Left ventricle myocardium inferior (tissue), 1 donor: Measurements from ENCODE around the gene AKIP1. TPM values are rescaled to one million over a fixed set of nuclear protein-coding genes. Genes with fewer than 3 reads are reported as not detected.

Source experiments
- DNase-seq: peaks from one replicate; pipeline ENCODE4 v3.0.0-alpha.2; 2020
- H3K27ac ChIP-seq: fragments of 200-600 bp; replicated peaks from 2 replicates; pipeline ENCODE4 v1.8.0; 2021
- H3K27me3 ChIP-seq: fragments of 200-600 bp; 2 replicates; pipeline ENCODE4 v1.8.0; 2021; ENCODE audit warnings: low read depth
- H3K36me3 ChIP-seq: fragments of 200-600 bp; 2 replicates; pipeline ENCODE4 v1.8.0; 2021
- H3K4me1 ChIP-seq: fragments of 200-600 bp; 2 replicates; pipeline ENCODE4 v1.8.0; 2021
- H3K4me3 ChIP-seq: fragments of 200-600 bp; 2 replicates; pipeline ENCODE4 v1.8.0; 2021; ENCODE audit warnings: mild to moderate bottlenecking, moderate library complexity
- H3K9me3 ChIP-seq: fragments of 200-600 bp; replicated peaks from 2 replicates; pipeline ENCODE4 v1.8.0; 2021
- intact Hi-C: fragments of 100-400 bp; cut with micrococcal nuclease; formaldehyde crosslinking; loops from one replicate; pipeline ENCODE4 v1.11.0; 2022
- total RNA-seq: library from RNA; stranded (reverse); fragmentation: NEBNext Ultra II Directional; extraction: Animal tissue kit (Norgen Biotek cat#: 25700); gene quantifications from one replicate; pipeline ENCODE4 v1.2.1, GENCODE V29; 2021
- TF ChIP-seq, protein P1 (sequence below): fragments of 200-600 bp; IDR thresholded peaks from 2 replicates; pipeline ENCODE4 v1.8.0; 2021; ENCODE audit warnings: antibody characterized with exemption, mild to moderate bottlenecking, borderline replicate concordance
- donor health status: DM: no; HTN: yes; CAD: no; lungs with severe emphysema.

The AKIP1 gene
- total RNA-seq, 1 donor from 2014 or later, result 30.1 TPM

GRCh38 chr11:8937159-8937558 is 26.2 kb downstream of the AKIP1 start:
- TF ChIP-seq, protein P1, sequence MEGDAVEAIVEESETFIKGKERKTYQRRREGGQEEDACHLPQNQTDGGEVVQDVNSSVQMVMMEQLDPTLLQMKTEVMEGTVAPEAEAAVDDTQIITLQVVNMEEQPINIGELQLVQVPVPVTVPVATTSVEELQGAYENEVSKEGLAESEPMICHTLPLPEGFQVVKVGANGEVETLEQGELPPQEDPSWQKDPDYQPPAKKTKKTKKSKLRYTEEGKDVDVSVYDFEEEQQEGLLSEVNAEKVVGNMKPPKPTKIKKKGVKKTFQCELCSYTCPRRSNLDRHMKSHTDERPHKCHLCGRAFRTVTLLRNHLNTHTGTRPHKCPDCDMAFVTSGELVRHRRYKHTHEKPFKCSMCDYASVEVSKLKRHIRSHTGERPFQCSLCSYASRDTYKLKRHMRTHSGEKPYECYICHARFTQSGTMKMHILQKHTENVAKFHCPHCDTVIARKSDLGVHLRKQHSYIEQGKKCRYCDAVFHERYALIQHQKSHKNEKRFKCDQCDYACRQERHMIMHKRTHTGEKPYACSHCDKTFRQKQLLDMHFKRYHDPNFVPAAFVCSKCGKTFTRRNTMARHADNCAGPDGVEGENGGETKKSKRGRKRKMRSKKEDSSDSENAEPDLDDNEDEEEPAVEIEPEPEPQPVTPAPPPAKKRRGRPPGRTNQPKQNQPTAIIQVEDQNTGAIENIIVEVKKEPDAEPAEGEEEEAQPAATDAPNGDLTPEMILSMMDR, result no peak
- no peaks in the 10 kb centered on the region for H3K27me3 ChIP-seq

DNA sequence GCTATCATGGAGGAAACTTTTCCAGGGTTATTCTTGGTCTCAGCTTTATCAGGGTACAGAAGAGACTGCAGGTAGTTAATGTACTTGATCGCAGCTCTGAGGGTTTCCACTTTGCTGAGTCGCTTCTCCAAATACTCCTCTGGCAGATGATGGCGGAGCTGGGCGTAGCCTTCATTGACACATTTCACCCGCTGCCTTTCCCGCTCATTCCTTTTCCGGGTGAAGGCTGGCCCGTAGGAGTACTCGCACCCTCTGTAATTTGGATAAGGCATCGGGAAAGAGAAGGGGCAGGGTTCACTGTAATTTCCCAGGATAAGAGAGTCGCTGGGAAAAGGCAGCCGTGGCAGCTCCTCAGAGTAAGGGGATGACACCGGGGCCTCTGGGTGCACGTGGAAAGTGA is 26.7 kb downstream of the AKIP1 start:
- TF ChIP-seq, protein P1, result no peak
- DNase-seq, result no peak

More at GRCh38 chr11:8937159-8937558, 26.2 kb downstream of the AKIP1 start:
- Histone ChIP-seq H3K4me3 (no peak overlapping the region), H3K36me3 (no peaks in the 10 kb centered on the region), H3K27ac (no peak overlapping the region), H3K4me1 (no peaks in the 10 kb centered on the region), H3K9me3 (no peaks in the 10 kb centered on the region)
- intact Hi-C loops, result no loop called here
- DNase-seq, result no peak

GRCh38 chr11:8941341-8942103 is 30.5 kb downstream of the AKIP1 start:
- no peaks in the 10 kb centered on the region for H3K4me1 ChIP-seq
- H3K9me3 ChIP-seq, result no peaks in the 10 kb centered on the region
- TF ChIP-seq, protein P1, result no peak
- intact Hi-C loops, result no loop called here
- H3K4me3 ChIP-seq, result no peak overlapping the region
- H3K27ac ChIP-seq, result no peak overlapping the region
- H3K27me3 ChIP-seq, result no peaks in the 10 kb centered on the region
- no peaks in the 10 kb centered on the region for H3K36me3 ChIP-seq
- DNase-seq, result no peak

More for the DNA sequence above, 26.7 kb downstream of the AKIP1 start:
- H3K27me3 ChIP-seq, result no peaks in the 10 kb centered on the region
- H3K4me3 ChIP-seq, result no peak overlapping the region
- no peaks in the 10 kb centered on the region for H3K9me3 ChIP-seq
- H3K27ac ChIP-seq, result no peak overlapping the region
- H3K4me1 ChIP-seq, result no peaks in the 10 kb centered on the region
- H3K36me3 ChIP-seq, result no peaks in the 10 kb centered on the region
- intact Hi-C loops, result no loop called here

- H3K9me3 ChIP-seq, result no peaks in the 10 kb centered on the region
- DNase-seq, result no peak
- H3K4me3 ChIP-seq, result no peak within 1 kb of the TSS
- H3K4me1 ChIP-seq, result no peaks in the 10 kb centered on the region
- H3K36me3 ChIP-seq, result peaks cover 9% of the 10 kb centered on the region
- no peak within 1 kb of the TSS for H3K27ac ChIP-seq
- intact Hi-C loops, result no loop called here
- TF ChIP-seq, protein P1, result no peak
- no peaks in the 10 kb centered on the region for H3K27me3 ChIP-seq
Observed at GRCh38 chr11:8942518-8943066, 31.6 kb downstream of the AKIP1 start, which contains the start of gene ASCL3. Gene ASCL3, minus strand, starts transcription at chr11:8943016. Its CDS starts 4,855 bp downstream, at chr11:8938161.

- no peak for DNase-seq
- intact Hi-C loops, result no loop called here
- Histone ChIP-seq H3K9me3 (no peaks in the 10 kb centered on the region), H3K27ac (no peak overlapping the region), H3K4me1 (no peaks in the 10 kb centered on the region), H3K36me3 (peaks cover 52% of the 10 kb centered on the region), H3K27me3 (no peaks in the 10 kb centered on the region), H3K4me3 (no peak overlapping the region)
- TF ChIP-seq, protein P1, result no peak
Observed at GRCh38 chr11:8947230-8947943, 36.4 kb downstream of the AKIP1 start.
